ENCODE data around the gene ESPL1. TPM values are rescaled to one million over a fixed set of nuclear protein-coding genes. Genes with fewer than 3 reads are reported as not detected.

The ESPL1 gene
- total and polyA plus RNA-seq, 2 of the 13 experiments (the other 11 are each of a cell fraction or from before 2014, with no cell fraction given): 5.8 to 11.5 TPM

GRCh38 chr12:53227341-53227740 is 40.8 kb upstream of the ESPL1 start:
- FAIRE-seq: no peak
- no peak for DNase-seq (ENCODE audit: low spot score)
- Histone ChIP-seq H3K36me3 (replicated peaks in 1 of 2; ENCODE audit: control insufficient read depth in 1 of 2, insufficient read depth in 2 of 2, low read length in 2 of 2) (no peaks in the 10 kb centered on the region), H3K27me3 (ENCODE audit: control insufficient read depth in 1 of 2, insufficient read depth in 2 of 2, low read length in 2 of 2) (peaks cover 4 to 40% of the 10 kb centered on the region in 2 experiments), H3K9me3 (ENCODE audit: low read length) (no peaks in the 10 kb centered on the region), H4K20me1 (ENCODE audit: insufficient read depth, low read length) (no peaks in the 10 kb centered on the region), H3K4me3 (replicated peaks in 1 of 3; ENCODE audit: insufficient read depth in 1 of 3, low read depth in 2 of 3, low read length in 3 of 3) (no peak overlapping the region), H3K27ac (ENCODE audit: extremely low read length, insufficient read depth, low read length) (no peak overlapping the region), H3K9ac (ENCODE audit: insufficient read depth, low read depth, low read length) (no peak overlapping the region), H3K4me2 (ENCODE audit: low read depth, low read length) (no peak overlapping the region), H2AFZ (ENCODE audit: low read length) (no peak overlapping the region), H3K79me2 (ENCODE audit: insufficient read depth, low read length) (no peaks in the 10 kb centered on the region), H3K4me1 (ENCODE audit: insufficient read depth, low read length) (peaks cover 45% of the 10 kb centered on the region)
- intact Hi-C loops (cut with micrococcal nuclease; ENCODE audit: unreplicated experiment): no loop called here
- 75% methylated on average over 6 of the region's 11 CpGs for WGBS (ENCODE audit: low lambda C conversion rate)
- ChIA-PET POLR2A (no interaction called here), CTCF (ENCODE audit: low intra/inter-chr PET ratio, low total read pairs) (no interaction called here)
- TF ChIP-seq ARNT (IDR thresholded peaks at IDR 0.05) (no peak), CHD2 (IDR thresholded peaks at IDR 0.05; ENCODE audit: low read depth, low read length) (no peak)
- no TSS peak for BruUV-seq (replicated peaks)
- in situ Hi-C loops (cut with HindIII; ENCODE audit: extremely low pct_ligation_motif_present, low pct_unique_long_range_greater_than_20kb): no loop called here
- ATAC-seq: no peak

GRCh38 chr12:53227836-53228235 is 40.3 kb upstream of the ESPL1 start:
- Histone ChIP-seq H3K9me3 (ENCODE audit: low read length) (no peaks in the 10 kb centered on the region), H3K9ac (ENCODE audit: insufficient read depth, low read depth, low read length) (no peak overlapping the region), H3K4me1 (ENCODE audit: insufficient read depth, low read length) (peaks cover 45% of the 10 kb centered on the region), H2AFZ (ENCODE audit: low read length) (no peak overlapping the region), H3K4me3 (replicated peaks in 1 of 3; ENCODE audit: insufficient read depth in 1 of 3, low read depth in 2 of 3, low read length in 3 of 3) (no peak overlapping the region), H3K27ac (ENCODE audit: extremely low read length, insufficient read depth, low read length) (no peak overlapping the region), H3K4me2 (ENCODE audit: low read depth, low read length) (no peak overlapping the region), H3K36me3 (replicated peaks in 1 of 2; ENCODE audit: control insufficient read depth in 1 of 2, insufficient read depth in 2 of 2, low read length in 2 of 2) (no peaks in the 10 kb centered on the region), H4K20me1 (ENCODE audit: insufficient read depth, low read length) (no peaks in the 10 kb centered on the region), H3K79me2 (ENCODE audit: insufficient read depth, low read length) (no peaks in the 10 kb centered on the region), H3K27me3 (ENCODE audit: control insufficient read depth in 1 of 2, insufficient read depth in 2 of 2, low read length in 2 of 2) (peaks cover 8 to 45% of the 10 kb centered on the region in 2 experiments)
- no peak for FAIRE-seq
- WGBS (ENCODE audit: low lambda C conversion rate): 0% methylated on average over 1 of the region's 1 CpG
- no TSS peak for BruUV-seq (replicated peaks)
- no peak for DNase-seq (ENCODE audit: low spot score)
- POLR2A ChIA-PET: no interaction called here
- in situ Hi-C loops (cut with HindIII; ENCODE audit: extremely low pct_ligation_motif_present, low pct_unique_long_range_greater_than_20kb): no loop called here
- intact Hi-C loops (cut with micrococcal nuclease; ENCODE audit: unreplicated experiment): no loop called here
- no peak for ATAC-seq
- CTCF ChIA-PET (ENCODE audit: low intra/inter-chr PET ratio, low total read pairs): no interaction called here
- TF ChIP-seq AGO1 (IDR thresholded peaks at IDR 0.05; ENCODE audit: low read depth, low read length, poor library complexity, severe bottlenecking): no peak
- no peak for TF ChIP-seq STAT6 (CRISPR knock-in tag; IDR thresholded peaks at IDR 0.05; ENCODE audit: borderline replicate concordance)
- TF ChIP-seq HOMEZ (CRISPR knock-in tag; IDR thresholded peaks at IDR 0.05; ENCODE audit: low read depth): no peak
- TF ChIP-seq SAP130 (CRISPR knock-in tag; IDR thresholded peaks at IDR 0.05; ENCODE audit: low read depth): no peak
- no peak for TF ChIP-seq FUBP1 (CRISPR knock-in tag; IDR thresholded peaks at IDR 0.05; ENCODE audit: borderline replicate concordance)
- no peak for TF ChIP-seq TSC22D2 (CRISPR knock-in tag; IDR thresholded peaks at IDR 0.05; ENCODE audit: borderline replicate concordance)
- no peak for TF ChIP-seq DMTF1 (CRISPR knock-in tag; IDR thresholded peaks at IDR 0.05)

All from HepG2 (cell line).